NOMO-1 treated with dmso at 0.1 percent for 144 hours (cell line): Measurements from ENCODE around the gene FNTB.

ENCODE experiments used
- DNase-seq: peaks from one replicate; lab custom pipeline; 2025; ENCODE audit not compliant: unreplicated experiment; lab: John Stamatoyannopoulos, UW

The FNTB gene

DNA sequence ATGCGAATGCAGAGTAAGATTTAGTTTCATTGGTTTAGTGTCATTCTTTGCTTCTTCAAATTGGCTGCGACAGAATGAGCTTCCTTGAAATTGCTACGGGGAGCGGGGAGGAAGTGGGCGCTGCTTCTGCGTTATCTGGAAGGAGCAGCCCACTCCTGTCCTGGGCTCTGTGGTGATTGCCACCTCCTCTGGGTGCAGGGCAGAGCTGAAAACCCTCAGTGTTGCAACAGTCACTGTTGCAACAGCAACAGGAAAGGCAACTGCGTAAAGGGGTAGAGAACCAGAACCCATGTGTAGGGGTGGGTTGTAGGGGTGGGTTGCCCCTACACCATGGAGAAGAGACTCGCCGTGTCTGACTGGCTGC, 57.9 kb downstream of the FNTB start:
- peak; percentile 89 for DNase-seq

DNA sequence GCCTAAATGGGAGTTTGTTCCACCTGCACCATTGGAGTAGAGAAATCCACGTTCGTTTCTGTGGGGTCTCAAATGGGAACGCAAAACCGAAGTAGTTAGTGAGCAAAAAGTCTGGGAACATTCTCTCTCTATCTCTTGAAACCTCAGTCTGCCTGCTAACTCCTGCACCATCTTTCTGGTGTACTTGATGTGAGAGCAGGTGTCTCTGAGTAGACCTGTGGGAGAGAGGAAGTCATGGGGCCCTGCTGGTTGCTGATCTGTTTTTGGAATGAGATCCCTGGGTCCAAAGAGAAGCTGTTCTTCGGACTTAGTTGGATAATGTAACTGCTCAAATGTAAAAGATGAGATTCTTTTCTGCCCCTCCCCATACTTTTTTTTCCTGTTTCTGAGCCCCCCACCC, 58.3 kb downstream of the FNTB start:
- DNase-seq, result no peak

DNA sequence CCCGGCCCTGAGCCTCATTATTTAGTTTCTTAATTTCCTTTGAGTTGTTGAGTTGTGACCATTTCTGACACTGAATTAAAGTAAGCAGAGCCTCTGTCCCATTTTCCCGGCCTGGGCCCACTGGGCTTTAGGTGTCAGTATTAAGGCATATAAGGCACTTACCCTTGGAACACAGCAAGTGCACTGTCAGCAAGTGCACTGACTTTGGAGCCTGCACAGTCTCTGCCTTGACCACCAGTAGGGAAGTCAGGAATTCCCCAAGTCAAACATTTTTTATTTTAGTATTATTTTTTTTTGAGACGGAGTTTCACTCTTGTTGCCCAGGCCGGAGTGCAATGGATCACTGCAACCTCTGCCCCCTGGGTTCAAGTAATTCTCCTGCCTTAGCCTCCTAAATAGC, 59.0 kb downstream of the FNTB start:
- no peak for DNase-seq

DNA sequence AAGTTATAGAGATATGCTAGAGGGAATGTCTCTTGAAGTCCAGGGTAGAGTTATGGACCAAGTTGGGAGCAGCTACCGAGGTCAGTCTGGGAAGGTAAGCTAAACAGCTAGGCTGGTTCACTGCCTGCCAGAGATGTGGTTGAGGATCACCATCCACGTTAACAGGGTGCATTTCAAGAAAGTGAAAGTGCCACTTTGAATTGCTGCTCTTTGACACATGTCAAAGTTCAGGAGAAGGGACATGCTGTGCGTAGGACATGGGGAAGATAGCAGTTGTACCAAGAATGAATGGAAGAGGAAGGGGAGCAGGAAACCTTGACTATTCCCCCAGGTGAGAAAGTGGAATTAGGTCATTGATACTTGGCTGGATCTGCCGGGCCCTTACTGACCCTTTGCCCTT, 66.1 kb downstream of the FNTB start:
- no peak for DNase-seq

DNA sequence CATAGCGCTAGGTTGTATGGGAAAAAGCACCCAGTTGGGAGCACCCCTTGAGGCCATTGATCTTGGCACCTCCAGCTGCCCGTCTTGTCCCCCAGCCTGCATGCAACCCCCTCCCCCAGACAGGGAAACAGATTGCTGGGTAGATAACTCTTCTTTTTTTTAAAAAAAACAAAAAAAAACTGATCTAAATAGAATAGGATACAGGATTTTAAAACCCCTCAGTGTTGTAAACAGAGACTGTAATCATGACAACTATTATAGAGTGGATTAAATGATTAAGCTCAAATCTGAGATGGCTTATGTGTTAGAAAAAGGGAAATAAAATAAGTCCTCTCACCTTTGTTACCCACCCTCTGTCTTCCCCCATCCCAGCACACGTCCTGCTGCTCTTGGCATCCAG, 66.8 kb downstream of the FNTB start:
- DNase-seq, result no peak

DNA sequence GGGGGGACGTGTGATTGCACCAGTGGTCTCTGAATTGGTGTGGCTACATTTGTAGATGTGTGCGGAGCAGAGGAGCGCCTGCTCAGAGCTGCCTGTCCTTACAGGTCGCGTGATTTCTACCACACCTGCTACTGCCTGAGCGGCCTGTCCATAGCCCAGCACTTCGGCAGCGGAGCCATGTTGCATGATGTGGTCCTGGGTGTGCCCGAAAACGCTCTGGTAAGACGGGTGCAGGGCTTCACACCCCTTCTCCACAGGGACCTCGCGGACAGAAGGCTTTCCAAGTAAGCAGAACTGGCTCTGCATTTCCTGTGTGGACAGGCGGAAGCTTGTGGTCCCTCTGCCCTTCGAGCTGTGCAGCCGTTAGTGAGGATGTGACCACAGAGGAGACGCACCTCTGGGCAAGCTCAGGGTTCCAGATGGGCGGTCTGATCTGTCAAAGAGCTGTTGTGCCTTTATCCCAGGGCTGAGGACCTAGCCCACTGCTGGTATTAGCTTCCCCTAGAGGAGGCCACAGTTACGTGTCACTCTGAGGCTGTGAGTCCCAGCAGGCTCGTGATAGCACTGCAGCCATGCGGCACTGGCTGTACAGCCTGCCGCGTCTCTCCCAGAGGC, 67.9 kb downstream of the FNTB start:
- peak; percentile 75 for DNase-seq

DNA sequence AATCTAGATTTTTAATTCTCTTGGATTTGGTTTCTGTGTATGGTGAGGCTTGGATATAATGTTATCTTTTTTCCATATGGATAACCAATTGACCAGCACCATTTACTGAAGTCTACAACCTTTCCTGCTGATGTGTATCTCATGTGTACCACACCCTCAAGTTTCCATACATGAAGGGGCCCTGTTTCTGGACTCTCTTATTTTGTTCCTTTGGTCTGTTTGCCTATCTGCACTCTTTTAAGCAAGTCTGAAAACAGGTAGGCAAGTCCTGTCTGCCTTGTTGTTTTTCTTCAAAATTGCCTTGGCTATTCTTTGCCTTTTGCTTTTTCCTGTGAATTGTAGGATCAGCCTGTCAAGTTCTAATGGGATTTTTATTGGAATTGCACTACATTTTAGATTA, 71.0 kb downstream of the FNTB start:
- no peak for DNase-seq

DNA sequence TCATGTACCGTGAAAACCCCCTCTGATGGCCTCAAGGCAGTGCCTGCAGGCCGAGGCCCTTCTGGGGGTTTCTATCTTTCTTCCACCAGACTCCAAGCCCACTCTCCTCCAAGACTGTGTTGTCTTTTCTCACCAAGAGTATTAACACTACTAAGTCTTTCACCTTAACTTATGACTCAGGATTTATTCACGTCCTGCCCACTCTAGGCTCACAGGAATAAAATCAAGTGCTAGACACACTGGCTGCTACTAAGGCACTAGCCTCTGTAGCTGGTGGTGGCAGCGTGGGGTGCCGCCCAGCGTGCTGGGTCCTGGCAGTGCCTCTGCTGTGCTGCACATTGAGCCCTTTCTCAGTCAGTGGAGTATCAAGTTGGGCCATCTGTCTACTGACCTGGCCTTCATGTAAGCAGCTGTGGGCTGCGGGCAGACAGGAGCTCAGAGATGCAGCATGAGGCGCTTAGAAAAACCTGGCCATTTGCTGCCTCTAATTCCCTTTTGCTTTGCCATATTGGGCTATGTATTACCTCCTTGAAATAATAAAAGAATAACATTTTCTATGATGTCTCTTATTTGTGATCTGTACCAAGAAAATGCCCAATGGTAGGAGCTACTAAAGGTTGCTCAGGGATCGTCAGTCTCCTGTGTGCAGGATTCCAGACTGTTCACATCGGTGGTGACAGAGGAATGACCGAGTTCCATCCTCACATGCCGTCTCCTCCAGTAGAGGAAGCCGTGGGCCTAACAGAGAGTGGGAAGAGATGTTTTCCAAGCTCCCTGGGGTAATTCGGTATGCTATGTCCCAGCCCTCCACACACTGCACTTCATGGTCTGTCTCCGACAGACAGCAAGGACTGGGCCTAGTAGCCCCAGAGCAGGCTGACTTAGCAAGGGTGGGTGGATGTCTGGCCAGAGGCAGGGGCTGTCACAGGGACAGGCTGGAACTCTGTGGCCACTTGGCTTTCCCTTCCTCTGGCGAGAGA, 75.7 kb downstream of the FNTB start:
- DNase-seq, result no peak

DNA sequence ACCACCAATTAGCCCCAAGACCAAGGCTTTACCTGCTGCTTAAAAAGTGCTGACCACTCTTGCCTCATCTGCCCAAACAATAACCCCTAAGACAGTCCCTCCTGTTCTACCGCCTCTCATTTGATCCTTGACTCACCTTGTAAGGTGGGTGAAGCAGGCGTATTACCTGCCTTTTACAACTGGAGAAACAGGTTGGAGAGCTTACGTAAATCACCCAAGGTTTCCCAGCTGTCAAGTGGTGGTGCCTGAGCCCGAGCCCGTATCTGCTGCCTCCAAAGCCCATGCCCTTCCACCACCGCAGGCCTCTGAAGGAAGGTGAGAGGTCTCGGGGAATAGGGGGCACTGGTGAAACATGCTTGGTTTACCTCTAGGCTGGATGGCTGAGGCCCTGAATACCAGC, 79.0 kb downstream of the FNTB start:
- no peak for DNase-seq

DNA sequence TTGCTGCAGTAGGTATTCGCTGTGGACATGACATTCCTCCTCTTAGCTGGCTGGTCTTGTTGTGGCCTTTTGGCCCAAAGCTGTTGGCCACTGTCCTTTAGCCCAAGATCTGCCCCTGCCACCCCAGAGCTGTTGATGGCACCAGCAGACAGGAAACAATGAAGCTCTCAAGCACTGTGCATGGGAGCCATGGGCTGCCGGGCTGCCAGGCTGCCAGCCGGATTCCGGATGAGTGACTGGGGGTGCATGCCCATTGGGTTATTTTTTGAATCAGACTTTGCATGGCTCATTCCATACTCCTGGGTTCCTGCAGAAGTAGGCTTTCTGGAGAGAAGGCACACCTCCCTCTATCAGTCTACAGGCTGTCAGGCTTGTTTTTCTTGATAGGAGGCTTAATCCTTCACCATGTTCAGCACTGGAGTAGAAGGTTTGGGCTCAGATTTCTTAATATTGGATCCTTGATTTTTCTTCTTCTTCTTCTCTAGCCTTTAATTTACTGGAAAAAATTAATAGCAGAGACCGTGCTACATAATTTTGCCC, 83.2 kb downstream of the FNTB start:
- no peak for DNase-seq

DNA sequence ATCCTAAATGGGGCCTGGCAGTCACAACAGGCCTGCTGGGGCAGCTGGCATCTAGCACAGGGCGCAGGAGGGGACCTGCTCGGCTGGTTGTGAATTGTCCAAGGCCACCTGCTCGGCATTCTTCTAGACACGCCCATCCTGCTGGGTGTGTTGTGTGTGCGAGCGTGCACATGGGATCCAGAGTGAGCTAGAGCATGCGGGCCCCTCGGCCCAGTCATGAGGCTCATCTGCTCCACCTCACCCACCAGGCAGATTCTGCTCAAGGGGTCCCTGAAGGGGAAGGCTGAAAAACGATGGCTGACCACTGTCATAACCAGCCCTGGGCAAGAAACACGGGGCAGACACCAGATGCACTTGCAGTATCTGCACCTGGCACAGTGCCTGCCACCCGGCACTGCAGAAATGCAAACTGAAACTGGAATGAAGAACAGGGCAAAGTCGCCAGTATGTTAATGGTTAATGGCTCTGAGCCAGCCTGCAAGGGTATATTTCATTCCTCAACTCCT, 83.8 kb downstream of the FNTB start:
- no peak for DNase-seq

DNA sequence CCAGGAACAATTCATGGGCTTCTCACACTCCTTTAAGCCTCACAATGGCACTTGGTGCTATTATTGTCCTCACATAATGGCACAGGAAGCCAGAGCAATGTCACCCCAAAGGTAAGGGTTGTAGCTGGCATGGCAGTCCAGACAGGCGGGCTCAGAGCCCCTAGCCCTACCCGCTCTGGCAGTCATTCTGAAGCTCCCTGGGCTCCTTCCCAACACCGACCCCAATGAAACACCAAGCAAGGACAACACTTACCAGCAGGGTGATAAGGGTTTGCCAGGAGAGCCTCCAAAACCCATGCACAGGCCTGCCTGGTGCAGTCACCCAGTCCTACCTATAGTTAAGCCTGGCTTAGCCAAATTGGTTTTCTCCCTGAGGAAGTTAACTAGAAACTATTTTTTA, 84.8 kb downstream of the FNTB start:
- DNase-seq, result no peak

DNA sequence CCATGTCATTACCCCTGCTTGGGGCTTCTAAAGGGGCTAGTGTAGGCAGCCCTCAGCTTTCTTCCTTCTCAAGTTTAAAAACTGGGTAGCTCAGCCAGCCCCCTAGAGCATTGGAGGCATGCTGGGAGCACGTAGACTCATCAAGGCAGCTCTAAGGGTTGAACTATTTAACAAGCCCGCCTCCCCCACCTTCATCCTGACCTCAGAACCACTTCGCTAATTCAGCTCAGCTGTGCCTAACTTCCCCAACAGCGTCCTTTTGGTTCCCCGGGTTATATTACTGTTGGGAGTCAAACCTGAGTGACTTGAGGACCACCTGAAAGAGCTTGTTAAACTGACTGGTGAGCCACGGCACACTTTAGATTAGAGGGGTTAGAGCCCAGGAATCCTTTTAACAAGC, 85.6 kb downstream of the FNTB start:
- DNase-seq, result no peak

DNA sequence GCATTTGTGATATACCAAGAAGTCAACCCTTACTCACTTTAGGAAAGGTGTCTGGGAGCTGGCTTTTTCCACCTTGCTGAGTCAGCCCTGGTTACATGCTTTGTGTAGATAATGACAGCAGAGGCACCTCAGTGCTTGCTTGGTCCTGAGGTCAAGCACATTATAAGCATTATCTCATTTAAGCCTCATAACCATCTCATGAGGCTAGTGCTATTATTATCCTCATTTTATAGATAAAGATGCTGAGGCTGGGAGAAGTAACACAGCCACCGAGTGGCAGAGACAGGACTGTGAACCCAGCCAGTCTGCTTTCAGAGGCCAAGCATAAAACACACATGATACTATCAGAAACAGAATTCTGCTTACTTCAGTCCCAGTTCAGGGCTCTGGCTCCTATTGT, 86.2 kb downstream of the FNTB start:
- DNase-seq, result no peak

DNA sequence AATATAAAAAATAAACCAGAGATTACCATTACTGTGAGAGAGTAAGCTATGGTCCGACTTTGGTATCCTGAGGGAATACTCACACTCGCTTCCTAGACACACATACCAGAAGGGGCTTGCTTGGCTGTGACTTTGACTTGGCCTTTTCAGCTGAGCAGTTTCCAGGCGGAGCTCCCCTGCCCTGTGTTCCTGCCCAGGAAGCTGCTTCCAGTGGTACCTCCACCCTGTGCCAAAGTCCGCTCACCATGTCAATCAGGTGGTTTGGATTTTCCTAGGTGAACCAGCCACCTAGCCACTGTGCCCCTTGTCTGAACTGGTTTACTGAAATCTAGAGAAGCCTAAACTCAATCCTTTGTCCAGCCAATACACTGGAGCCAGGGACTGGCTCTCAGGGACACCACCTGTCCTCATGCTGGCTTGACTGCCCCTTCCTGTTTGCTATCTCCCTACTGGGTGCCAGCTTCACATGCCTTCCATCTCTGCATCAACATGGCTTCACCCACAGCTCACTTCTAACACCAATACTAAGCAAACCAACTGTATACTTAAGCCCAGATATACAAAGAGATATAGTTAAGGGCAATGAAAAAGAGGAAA, 87.0 kb downstream of the FNTB start:
- no peak for DNase-seq

DNA sequence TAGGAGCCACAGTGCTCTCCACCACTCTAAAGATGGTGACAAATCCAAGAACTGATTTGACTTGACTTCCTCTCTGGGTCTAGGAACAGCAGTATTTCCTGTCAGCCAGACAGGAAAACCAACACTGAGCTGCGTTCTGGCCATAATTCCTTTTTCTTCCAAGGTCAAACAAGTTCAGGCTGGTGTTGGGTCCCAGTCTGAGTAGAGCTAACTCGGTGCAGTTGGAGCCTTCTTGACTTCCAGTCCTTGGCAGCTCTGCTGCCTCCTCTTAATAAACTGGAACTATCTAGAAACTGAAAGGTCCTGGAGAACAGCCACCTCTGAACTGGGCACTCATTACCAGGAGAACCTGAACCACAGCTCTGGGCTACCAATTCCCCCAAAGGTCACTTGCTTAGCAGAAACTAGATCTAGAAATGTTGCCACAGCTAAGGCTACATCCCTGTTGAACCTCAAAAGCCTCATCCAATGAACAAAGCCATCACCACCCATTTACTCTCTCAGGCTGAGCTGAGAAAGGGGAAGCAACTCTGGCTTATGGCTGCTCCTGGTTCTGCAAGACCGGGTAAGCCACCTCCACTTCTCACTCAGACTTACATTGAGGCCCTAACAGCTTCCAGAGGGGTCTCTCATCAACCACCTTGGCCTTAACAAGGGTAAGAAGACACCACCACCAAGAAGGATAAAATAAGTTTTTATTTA, 87.9 kb downstream of the FNTB start:
- DNase-seq, result peak; percentile 35

DNA sequence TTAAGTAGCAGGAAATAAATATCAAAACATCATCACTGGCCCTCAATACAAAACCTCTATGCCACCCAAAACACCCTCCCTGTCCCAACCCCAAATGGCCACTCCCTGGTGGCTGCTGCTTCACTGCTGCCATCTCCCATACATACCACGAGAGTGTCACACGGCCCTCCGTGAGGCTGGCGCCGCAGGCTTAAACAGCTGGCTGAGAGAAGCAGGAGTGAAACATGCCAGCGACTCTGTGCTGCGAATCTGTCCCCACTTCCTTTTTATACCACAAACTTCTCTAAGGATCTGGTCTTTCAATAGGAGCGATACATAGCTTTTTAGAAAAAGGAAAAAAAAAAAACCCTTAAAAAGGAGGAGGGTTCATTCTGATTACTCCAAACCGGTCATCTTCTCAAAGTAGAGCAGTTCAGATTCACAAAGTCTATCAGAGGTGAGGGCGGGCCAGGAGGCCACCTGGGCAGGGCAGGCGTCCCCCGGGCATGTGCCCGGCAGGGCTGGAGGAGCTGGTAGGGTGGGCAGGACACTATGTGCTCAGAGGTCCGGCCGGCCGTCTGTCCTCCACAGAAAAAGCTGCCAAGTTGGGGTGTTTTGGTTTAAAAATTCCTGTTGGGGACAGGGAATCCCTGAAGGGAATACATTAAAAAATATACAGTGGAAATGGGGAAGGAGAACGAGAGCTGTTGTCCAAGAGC, 89.1 kb downstream of the FNTB start:
- DNase-seq, result no peak

DNA sequence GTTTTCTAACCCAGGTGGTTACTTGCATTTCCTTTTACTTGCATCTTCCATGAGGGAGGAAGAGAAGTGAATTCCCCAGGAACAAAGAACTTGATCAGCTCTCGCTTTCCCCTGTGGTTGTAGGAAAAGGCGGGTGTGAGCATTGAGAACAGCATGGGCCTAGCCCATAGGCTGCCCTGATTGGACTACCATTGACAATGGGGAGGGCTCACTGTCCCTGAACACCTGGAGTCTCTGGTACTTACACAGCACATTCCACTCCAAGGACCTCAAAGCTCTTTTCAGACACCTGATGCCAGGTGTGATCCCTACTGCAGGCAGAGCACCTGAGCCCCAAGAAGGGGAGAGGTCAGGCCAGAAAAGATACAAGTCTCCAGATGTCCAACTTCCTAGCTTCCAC, 90.6 kb downstream of the FNTB start:
- no peak for DNase-seq

DNA sequence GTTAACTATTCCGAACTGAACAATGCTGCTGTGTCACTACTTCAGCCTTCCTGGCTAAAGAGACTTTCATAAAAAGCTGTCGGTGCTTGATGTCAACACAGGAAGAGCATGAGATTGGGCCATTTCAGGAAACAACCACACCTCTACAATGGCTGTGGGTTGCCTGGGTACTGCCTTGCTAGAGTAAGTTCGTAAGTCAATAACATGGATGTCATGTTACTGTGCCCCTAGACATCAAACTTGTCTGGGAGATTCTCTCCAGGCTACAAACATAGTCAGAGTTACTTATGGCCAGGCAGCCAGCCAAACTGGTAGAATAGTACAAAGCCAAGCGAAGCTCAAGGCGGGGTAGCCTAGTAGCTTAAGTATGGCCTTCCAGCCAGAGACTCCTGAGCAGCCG, 92.5 kb downstream of the FNTB start:
- no peak for DNase-seq

DNA sequence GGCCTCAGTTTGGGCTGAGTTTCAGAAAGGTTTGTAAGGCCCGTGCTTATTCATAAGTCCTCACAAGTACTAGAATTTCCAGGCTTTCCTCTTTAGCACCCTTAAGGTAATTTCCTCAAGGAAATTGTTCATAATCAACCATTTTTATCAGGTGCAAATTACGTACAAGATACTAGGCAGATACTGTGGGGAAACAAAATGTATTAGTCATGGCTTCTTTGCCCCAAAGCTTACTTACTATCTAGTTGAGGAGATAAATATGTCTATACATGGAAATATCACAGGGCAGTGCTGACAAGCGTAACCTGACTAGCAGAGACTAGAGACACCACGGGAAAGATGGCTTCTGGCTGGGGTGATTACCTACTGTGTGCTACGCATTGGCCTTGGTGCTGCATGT, 93.1 kb downstream of the FNTB start:
- DNase-seq, result no peak
